HepG2 (cell line): ENCODE results near the gene NPEPL1.
"Not testable (repeated sequence)": the region's sequence is repeated elsewhere in the genome, so short reads cannot be mapped to it uniquely, and the experiment has no call there.

ENCODE experiments used
- EP300 ChIP-seq, 3 experiments: sonication (generic) in 1 of 3; formaldehyde crosslinking in 1 of 3; IDR thresholded peaks; 2 replicates each; pipeline versions ENCODE4 v1.5.1 to v1.6.1; 2011 to 2020; ENCODE audit warnings: low read depth in 2 of 3, low read length in 2 of 3, borderline replicate concordance in 1 of 3, improper control_type of control experiment in 1 of 3, mild to moderate bottlenecking in 1 of 3, missing genetic modification reagents in 1 of 3, moderate library complexity in 1 of 3
- NR2F1 ChIP-seq, 2 experiments: fragments of 450-650 bp in 1 of 2; formaldehyde crosslinking in 1 of 2; IDR thresholded peaks; 2 replicates each; pipeline versions ENCODE4 v1.5.0 to v1.6.1; 2016 to 2020; ENCODE audit warnings: mild to moderate bottlenecking in 1 of 2, missing compliant biosample characterization in 1 of 2, missing genetic modification reagents in 1 of 2, moderate library complexity in 1 of 2
- SRSF9 ChIP-seq: fragments of 200-400 bp; formaldehyde crosslinking; IDR thresholded peaks from 2 replicates; pipeline ENCODE4 v1.6.1; 2018; ENCODE audit warnings: borderline replicate concordance, mild to moderate bottlenecking, low read depth, low read length; ENCODE audit not compliant: insufficient read depth, poor library complexity, severe bottlenecking
- ZBTB26 ChIP-seq: IDR thresholded peaks from 2 replicates; pipeline ENCODE4 v1.6.1; 2016; ENCODE audit warnings: missing compliant biosample characterization, missing genetic modification reagents, borderline replicate concordance
- ZNF121 ChIP-seq: sonication (generic); formaldehyde crosslinking; IDR thresholded peaks from 2 replicates; pipeline ENCODE4 v1.5.0; 2020; ENCODE audit warnings: mild to moderate bottlenecking, missing genetic modification reagents
- ZNF761 ChIP-seq: sonication (generic); formaldehyde crosslinking; conservative IDR thresholded peaks from 2 replicates; pipeline ENCODE4 v1.4.0; 2020; ENCODE audit warnings: mild to moderate bottlenecking, missing genetic modification reagents

GRCh38 chr20:58726156-58726555 lies 33.6 kb downstream of the NPEPL1 start:
- not testable (repeated sequence) for TF ChIP-seq EP300 (IDR thresholded peaks at IDR 0.05; ENCODE audit: low read depth in 2 of 2, low read length in 2 of 2); EP300 (CRISPR knock-in tag; IDR thresholded peaks at IDR 0.05; ENCODE audit: borderline replicate concordance); ZNF121 (CRISPR knock-in tag); ZNF761; ZBTB26 (CRISPR knock-in tag); NR2F1 (CRISPR knock-in tag; IDR thresholded peaks at IDR 0.05); SRSF9
